HUES64 (cell line): ENCODE results near the gene DUOXA2.

ENCODE experiments used
- H3K27ac ChIP-seq: 2 replicates; pipeline ENCODE4 v1.7.0; 2013; ENCODE audit warnings: low read depth, low read length, inconsistent platforms
- H3K27me3 ChIP-seq: 2 replicates; pipeline ENCODE4 v1.6.1; 2013; ENCODE audit warnings: mild to moderate bottlenecking, low read length; ENCODE audit not compliant: insufficient read depth
- H3K36me3 ChIP-seq: 2 replicates; pipeline ENCODE4 v1.6.1; 2013; ENCODE audit warnings: mild to moderate bottlenecking, low read length; ENCODE audit not compliant: insufficient read depth
- H3K4me1 ChIP-seq: 2 replicates; pipeline ENCODE4 v1.6.1; 2013; ENCODE audit warnings: mild to moderate bottlenecking, low read length, moderate library complexity; ENCODE audit not compliant: insufficient read depth
- H3K4me3 ChIP-seq: 2 replicates; pipeline ENCODE4 v1.5.1; 2013; ENCODE audit warnings: mild to moderate bottlenecking, low read length, moderate library complexity
- H3K9ac ChIP-seq: 2 replicates; pipeline ENCODE4 v1.6.1; 2013; ENCODE audit warnings: mild to moderate bottlenecking, low read depth, low read length
- H3K9me3 ChIP-seq: 2 replicates; pipeline ENCODE4 v1.6.1; 2013; ENCODE audit warnings: low read depth, low read length; ENCODE audit not compliant: insufficient read depth
- WGBS: fragments of 150-250, 120-280 bp; methylation state at CpG from one replicate; pipeline ENCODE4 v1.1.7; 2013; ENCODE audit warnings: missing lambda C conversion rate; 5-methylcytosine and 5-hydroxymethylcytosine counted together

DUOXA2 gene

DNA sequence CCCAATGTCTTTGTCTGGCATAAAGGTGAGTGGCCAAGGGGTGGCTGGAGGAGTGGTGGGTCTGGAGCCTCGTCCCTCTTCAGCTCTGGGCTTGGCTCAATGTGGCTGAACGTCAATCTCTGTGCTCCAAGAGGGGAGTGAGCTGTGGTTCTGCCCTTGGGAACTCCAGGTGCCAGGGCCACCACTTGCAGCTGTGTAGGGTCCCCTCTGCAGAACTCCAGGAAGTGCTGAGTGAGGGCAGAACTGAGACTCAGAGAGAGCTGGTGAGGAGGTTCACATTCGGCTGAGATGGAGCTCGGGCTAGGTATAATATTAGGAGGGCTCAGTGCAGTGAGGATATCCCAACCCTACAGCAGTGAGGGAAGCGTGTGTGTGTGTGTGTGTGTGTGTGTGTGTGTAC is 27.3 kb downstream of the DUOXA2 start:
- Histone ChIP-seq H3K4me1 (no peaks in the 10 kb centered on the region), H3K9ac (no peak overlapping the region), H3K36me3 (no peaks in the 10 kb centered on the region), H3K27ac (no peak overlapping the region), H3K27me3 (peaks cover 11% of the 10 kb centered on the region), H3K9me3 (no peaks in the 10 kb centered on the region), H3K4me3 (no peak overlapping the region)
- WGBS: 77% methylated on average over 5 of the region's 5 CpGs

DNA sequence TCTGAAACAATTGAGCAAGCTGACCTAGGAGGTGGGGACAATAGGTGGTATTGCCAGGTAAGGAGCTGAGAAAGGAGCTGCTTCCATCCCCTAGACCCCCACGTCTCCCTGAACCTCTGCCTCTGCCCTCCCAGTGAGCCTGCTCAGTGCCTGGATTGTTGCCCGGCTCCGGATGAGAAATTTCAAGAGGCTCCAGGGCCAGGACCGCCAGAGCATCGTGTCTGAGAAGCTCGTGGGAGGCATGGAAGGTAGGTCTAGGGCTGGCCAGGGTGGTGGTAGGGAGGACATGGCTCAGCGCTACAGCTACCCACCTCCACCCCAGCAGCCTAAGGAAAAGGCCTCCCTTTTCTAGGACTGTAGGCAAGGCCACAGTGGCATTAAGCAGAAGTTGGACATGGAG is 28.9 kb downstream of the DUOXA2 start:
- H3K36me3 ChIP-seq: no peaks in the 10 kb centered on the region
- H3K4me1 ChIP-seq: no peaks in the 10 kb centered on the region
- no peak overlapping the region for H3K9ac ChIP-seq
- H3K27ac ChIP-seq: no peak overlapping the region
- no peak overlapping the region for H3K4me3 ChIP-seq
- peaks cover 3% of the 10 kb centered on the region; the same call in 1 of the 2 replicates for H3K27me3 ChIP-seq
- no peaks in the 10 kb centered on the region for H3K9me3 ChIP-seq
- 82% methylated on average over 7 of the region's 7 CpGs for WGBS

DNA sequence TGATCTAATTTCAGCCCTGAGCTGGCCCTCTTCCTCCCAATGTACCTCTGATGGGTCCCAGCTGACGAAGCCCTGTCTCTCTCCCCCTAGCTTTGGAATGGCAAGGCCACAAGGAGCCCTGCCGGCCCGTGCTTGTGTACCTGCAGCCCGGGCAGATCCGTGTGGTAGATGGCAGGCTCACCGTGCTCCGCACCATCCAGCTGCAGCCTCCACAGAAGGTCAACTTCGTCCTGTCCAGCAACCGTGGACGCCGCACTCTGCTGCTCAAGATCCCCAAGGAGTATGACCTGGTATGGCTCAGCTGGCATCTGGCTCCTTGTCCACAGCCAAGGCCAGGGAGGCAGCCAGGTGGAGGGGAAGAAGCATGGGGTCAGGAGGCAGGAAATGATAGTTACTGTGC is 29.8 kb downstream of the DUOXA2 start:
- Histone ChIP-seq H3K27ac (no peak overlapping the region), H3K27me3 (no peaks in the 10 kb centered on the region), H3K36me3 (no peaks in the 10 kb centered on the region), H3K9me3 (no peaks in the 10 kb centered on the region), H3K9ac (no peak overlapping the region), H3K4me1 (0 out of 2 replicates have a peak, but pooled peaks cover 3% of the 10 kb centered on the region), H3K4me3 (no peak overlapping the region)
- WGBS: 94% methylated on average over 11 of the region's 11 CpGs

DNA sequence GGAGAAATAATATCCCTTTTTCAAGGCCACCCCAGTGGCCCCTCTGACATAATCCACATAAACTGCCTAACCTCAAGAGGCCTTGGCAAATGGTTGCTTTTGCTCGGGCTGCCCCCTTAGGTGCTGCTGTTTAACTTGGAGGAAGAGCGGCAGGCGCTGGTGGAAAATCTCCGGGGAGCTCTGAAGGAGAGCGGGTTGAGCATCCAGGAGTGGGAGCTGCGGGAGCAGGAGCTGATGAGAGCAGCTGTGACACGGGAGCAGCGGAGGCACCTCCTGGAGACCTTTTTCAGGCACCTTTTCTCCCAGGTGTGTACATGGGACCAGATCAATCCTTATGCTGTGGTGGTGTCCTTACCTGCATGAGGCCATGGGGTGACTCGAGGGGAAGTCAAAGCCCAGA is 30.6 kb downstream of the DUOXA2 start:
- no peak overlapping the region for H3K27ac ChIP-seq
- no peak overlapping the region for H3K4me3 ChIP-seq
- no peaks in the 10 kb centered on the region for H3K27me3 ChIP-seq
- 95% methylated on average over 9 of the region's 9 CpGs for WGBS
- no peaks in the 10 kb centered on the region for H3K36me3 ChIP-seq
- 0 out of 2 replicates have a peak, but pooled peaks cover 3% of the 10 kb centered on the region for H3K4me1 ChIP-seq
- no peak overlapping the region for H3K9ac ChIP-seq
- no peaks in the 10 kb centered on the region for H3K9me3 ChIP-seq

DNA sequence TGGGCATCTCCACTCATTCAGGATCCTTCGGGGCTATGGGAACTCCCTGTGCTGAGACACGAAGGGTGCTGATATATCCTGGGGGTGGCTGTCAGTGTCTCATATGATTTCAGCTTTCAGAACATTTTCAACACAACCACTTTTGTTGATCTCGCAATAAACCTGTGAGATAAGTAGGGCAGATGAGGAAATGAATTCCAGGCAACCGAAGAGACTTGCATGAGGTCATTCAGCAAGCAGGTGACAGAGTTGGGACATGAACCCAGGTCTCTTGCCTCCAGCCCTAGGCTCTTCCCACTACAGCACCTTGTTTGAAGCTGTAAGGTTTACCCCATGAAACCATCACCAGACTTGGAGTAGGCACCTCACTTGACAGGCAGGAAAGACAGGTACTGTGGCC is 32.3 kb downstream of the DUOXA2 start:
- WGBS: 95% methylated on average over 4 of the region's 4 CpGs
- Histone ChIP-seq H3K9ac (no peak overlapping the region), H3K9me3 (no peaks in the 10 kb centered on the region), H3K36me3 (no peaks in the 10 kb centered on the region), H3K27me3 (no peaks in the 10 kb centered on the region; the same call in 1 of the 2 replicates), H3K4me3 (no peak overlapping the region), H3K4me1 (0 out of 2 replicates have a peak, but pooled peaks cover 3% of the 10 kb centered on the region), H3K27ac (no peak overlapping the region)

DNA sequence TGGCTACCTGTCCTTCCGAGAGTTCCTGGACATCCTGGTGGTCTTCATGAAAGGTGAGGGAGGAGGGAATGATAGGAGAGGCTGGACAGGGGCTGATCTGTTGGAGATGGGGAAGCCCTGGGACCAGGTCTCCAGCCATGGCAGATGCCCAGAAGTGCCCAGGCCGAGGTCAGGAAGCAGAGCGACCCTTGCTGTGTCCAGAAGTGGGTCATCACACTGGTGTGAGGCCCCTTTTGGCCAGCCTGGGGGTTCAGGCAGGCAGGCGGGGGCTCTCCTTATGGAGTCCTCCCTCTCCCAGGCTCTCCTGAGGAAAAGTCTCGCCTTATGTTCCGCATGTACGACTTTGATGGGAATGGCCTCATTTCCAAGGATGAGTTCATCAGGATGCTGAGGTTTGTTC is 33.5 kb downstream of the DUOXA2 start:
- no peaks in the 10 kb centered on the region for H3K9me3 ChIP-seq
- 0 out of 2 replicates have a peak, but pooled peaks cover 3% of the 10 kb centered on the region for H3K4me1 ChIP-seq

DNA sequence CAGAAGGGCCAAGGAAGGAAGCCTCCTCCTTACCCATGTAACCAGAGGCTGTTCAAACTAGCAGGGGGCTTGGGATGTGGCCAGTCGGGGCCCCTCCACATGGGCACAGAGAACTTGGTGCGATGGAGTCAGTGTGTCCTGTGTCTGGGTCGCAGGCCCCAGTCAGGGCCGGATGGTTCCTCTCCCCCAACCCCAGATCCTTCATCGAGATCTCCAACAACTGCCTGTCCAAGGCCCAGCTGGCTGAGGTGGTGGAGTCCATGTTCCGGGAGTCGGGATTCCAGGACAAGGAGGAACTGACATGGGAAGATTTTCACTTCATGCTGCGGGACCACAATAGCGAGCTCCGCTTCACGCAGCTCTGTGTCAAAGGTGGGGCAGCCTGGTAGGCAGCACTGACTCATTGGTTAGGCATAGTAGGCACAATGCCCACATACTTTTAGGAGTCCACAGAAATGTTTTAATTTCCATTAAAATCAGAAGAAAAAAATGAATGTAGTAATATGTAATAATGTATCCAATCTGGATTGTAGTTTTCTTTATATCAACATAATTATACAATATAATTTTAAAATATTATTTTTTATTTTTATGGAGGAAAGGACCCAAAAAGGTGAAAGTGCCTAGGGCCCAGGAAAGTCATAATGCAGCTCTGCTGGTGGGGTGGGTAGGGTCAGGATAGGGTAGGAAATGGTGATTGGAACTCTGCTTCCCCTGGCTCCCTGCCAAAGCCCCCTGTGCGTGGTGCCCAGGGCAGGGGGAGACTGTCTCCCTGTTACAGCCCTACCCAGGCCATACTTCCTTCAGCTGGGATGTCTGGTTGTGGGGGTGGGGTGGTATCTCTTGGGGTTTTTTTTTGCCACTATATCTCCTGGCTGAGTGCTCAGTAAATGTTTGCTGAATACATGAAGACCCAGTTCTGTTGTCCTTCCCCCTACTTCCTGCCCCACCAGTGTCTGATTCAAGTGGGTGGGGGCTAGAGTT is 34.2 kb downstream of the DUOXA2 start:
- no peaks in the 10 kb centered on the region for H3K36me3 ChIP-seq
- H3K27ac ChIP-seq: no peak overlapping the region
- H3K27me3 ChIP-seq: no peaks in the 10 kb centered on the region; the same call in 1 of the 2 replicates
- 94% methylated on average over 12 of the region's 12 CpGs for WGBS
- H3K9me3 ChIP-seq: no peaks in the 10 kb centered on the region
- H3K4me3 ChIP-seq: no peak overlapping the region
- H3K9ac ChIP-seq: no peak overlapping the region
- H3K4me1 ChIP-seq: 0 out of 2 replicates have a peak, but pooled peaks cover 3% of the 10 kb centered on the region

More for the DNA sequence above, 33.5 kb downstream of the DUOXA2 start:
- Histone ChIP-seq H3K27me3 (no peaks in the 10 kb centered on the region; the same call in 1 of the 2 replicates), H3K4me3 (no peak overlapping the region), H3K9ac (no peak overlapping the region), H3K36me3 (no peaks in the 10 kb centered on the region), H3K27ac (no peak overlapping the region)
- WGBS: 95% methylated on average over 7 of the region's 7 CpGs

DNA sequence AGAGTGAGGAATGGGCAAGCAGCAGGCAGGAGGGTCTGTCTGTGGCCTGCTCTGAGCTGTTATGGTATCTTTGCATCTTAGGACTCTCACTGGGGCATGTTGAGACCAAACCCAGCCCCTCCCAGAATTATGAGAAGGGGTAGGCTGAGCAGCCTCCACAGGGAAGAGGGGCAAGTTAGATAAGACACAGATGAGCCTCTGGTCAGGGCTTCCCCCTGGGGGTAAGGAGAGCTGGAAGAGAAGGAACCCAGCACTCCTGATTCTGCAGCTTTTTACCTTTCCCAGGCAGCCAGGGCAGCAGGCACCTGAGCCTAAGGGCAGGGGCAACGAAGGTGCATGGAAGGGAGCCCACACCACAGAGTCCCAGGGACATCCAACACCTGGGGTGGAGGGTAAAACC is 34.9 kb downstream of the DUOXA2 start:
- Histone ChIP-seq H3K9me3 (no peaks in the 10 kb centered on the region), H3K4me3 (no peak overlapping the region), H3K4me1 (0 out of 2 replicates have a peak, but pooled peaks cover 3% of the 10 kb centered on the region), H3K27ac (no peak overlapping the region), H3K36me3 (no peaks in the 10 kb centered on the region), H3K27me3 (no peaks in the 10 kb centered on the region; the same call in 1 of the 2 replicates), H3K9ac (no peak overlapping the region)
- WGBS: 100% methylated on average over 1 of the region's 1 CpG

DNA sequence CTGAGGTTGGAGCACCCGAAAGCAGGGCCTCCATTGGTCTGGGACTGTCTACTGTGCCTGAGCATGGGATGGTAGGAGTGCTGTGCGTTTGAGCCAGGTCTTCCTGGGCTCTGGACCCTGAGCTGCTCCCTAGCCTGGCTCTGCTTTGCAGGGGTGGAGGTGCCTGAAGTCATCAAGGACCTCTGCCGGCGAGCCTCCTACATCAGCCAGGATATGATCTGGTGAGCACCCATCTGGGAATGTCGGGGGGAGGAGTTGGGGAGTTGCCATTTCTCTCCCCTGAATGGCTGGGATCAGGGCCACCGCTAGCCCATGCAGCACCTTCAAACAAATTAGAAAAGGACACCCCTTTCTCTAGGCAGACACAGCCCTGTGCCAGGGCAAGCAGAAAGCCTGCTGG is 36.4 kb downstream of the DUOXA2 start:
- no peak overlapping the region for H3K4me3 ChIP-seq
- no peaks in the 10 kb centered on the region; the same call in 1 of the 2 replicates for H3K27me3 ChIP-seq
- H3K9ac ChIP-seq: no peak overlapping the region
- no peaks in the 10 kb centered on the region for H3K36me3 ChIP-seq
- H3K27ac ChIP-seq: no peak overlapping the region
- no peaks in the 10 kb centered on the region for H3K9me3 ChIP-seq
- 89% methylated on average over 6 of the region's 6 CpGs for WGBS
- H3K4me1 ChIP-seq: 0 out of 2 replicates have a peak, but pooled peaks cover 3% of the 10 kb centered on the region

DNA sequence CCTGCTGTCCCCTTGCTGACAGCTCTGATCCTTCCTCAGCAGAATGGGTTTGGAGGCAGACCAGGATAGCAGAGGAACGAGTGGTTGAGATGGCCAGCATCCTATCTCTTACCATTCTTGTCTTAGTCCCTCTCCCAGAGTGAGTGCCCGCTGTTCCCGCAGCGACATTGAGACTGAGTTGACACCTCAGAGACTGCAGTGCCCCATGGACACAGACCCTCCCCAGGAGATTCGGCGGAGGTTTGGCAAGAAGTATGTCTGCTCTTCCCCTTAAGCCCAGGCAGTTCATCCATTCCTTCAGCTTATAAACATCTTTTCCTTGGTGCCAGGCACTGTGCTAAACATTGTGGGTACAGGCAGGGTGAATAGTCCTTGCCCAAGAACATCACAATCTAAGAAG is 36.9 kb downstream of the DUOXA2 start:
- WGBS: 95% methylated on average over 6 of the region's 6 CpGs
- 0 out of 2 replicates have a peak, but pooled peaks cover 3% of the 10 kb centered on the region for H3K4me1 ChIP-seq
- no peaks in the 10 kb centered on the region for H3K9me3 ChIP-seq
- H3K4me3 ChIP-seq: no peak overlapping the region
- H3K27ac ChIP-seq: no peak overlapping the region
- no peak overlapping the region for H3K9ac ChIP-seq
- no peaks in the 10 kb centered on the region; the same call in 1 of the 2 replicates for H3K27me3 ChIP-seq
- H3K36me3 ChIP-seq: no peaks in the 10 kb centered on the region
